Endothelial cell of umbilical vein (primary cell): Measurements from ENCODE around the gene NR4A3. TPM values are rescaled to one million over a fixed set of nuclear protein-coding genes. Genes with fewer than 3 reads are reported as not detected.
A peak's percentile ranks its signal among the peaks of the same experiment; 100 is the strongest.

Experiments used
- BruUV-seq: library from RNA; stranded (reverse); fragments of 400-500 nt; replicated peaks from 2 replicates; lab custom pipeline; 2021; lab: Mats Ljungman, UMichigan
- CTCF ChIA-PET: fragments of 300-600, 350-600 bp; sonication (Branson Sonifier 250); formaldehyde crosslinking; loops from one replicate; lab custom pipeline; 2021; ENCODE audit warnings: antibody characterized with exemption, inconsistent platforms; lab: Charles Lee
- POLR2A ChIA-PET: fragments of 300-600, 350-600 bp; sonication (Branson Sonifier 250); formaldehyde crosslinking; loops from one replicate; lab custom pipeline; 2021; ENCODE audit warnings: antibody characterized with exemption, inconsistent platforms; lab: Charles Lee
- DNase-seq: peaks from one replicate; pipeline ENCODE4 v3.0.0-alpha.2; 2011; ENCODE audit warnings: low read depth, low spot score
- FAIRE-seq: peaks from 2 replicates; lab custom pipeline; 2011; peaks lifted over from hg19 to GRCh38; lab: Jason Lieb, UNC
- H2AFZ ChIP-seq: 2 replicates; pipeline ENCODE4 v1.6.0; 2012; ENCODE audit warnings: low read depth, low read length, control low read depth, inconsistent platforms
- H3K27ac ChIP-seq: 2 replicates; pipeline ENCODE4 v1.5.1; 2011; ENCODE audit warnings: low read depth, mild to moderate bottlenecking, control low read depth, low read length, moderate library complexity; ENCODE audit not compliant: insufficient read depth
- H3K27me3 ChIP-seq, 2 experiments: 2 replicates each; pipeline versions ENCODE4 v1.6.0 to v1.6.1; 2011; ENCODE audit warnings: low read length in 2 of 2, mixed read lengths in 1 of 2; ENCODE audit not compliant: control insufficient read depth in 2 of 2, insufficient read depth in 2 of 2
- H3K36me3 ChIP-seq, 2 experiments: 2 replicates in 1 of 2; 3 replicates in 1 of 2; pipeline ENCODE4 v1.5.1; 2011; ENCODE audit warnings: low read length in 2 of 2, mild to moderate bottlenecking in 1 of 2, moderate library complexity in 1 of 2; ENCODE audit not compliant: control insufficient read depth in 2 of 2, insufficient read depth in 2 of 2; ENCODE audit errors: extremely low read depth in 1 of 2
- H3K4me1 ChIP-seq: 3 replicates; pipeline ENCODE4 v1.5.1; 2011; ENCODE audit warnings: mild to moderate bottlenecking, low read length; ENCODE audit not compliant: control insufficient read depth, insufficient read depth; ENCODE audit errors: extremely low read depth
- H3K4me2 ChIP-seq: 2 replicates; pipeline ENCODE4 v1.6.1; 2011; ENCODE audit warnings: low read length, control low read depth, mixed read lengths; ENCODE audit not compliant: insufficient read depth
- H3K4me3 ChIP-seq, 3 experiments: fragments of 200-600 bp in 1 of 3; sonication (generic), shearing (Covaris generic) in 1 of 3; replicated peaks in 1 of 3; 2 replicates each; pipeline ENCODE4 v1.5.1; 2011 to 2016; ENCODE audit warnings: control low read depth in 3 of 3, low read length in 3 of 3, mild to moderate bottlenecking in 2 of 3, inconsistent platforms in 1 of 3, low read depth in 1 of 3, moderate library complexity in 1 of 3; ENCODE audit not compliant: insufficient read depth in 1 of 3
- H3K79me2 ChIP-seq: 2 replicates; pipeline ENCODE4 v1.6.0; 2012; ENCODE audit warnings: low read length, inconsistent platforms; ENCODE audit not compliant: control insufficient read depth, insufficient read depth
- H3K9ac ChIP-seq: replicated peaks from 2 replicates; pipeline ENCODE3; 2011; ENCODE audit warnings: low read length, control low read depth; ENCODE audit not compliant: insufficient read depth; ENCODE audit errors: extremely low read depth
- H3K9me1 ChIP-seq: replicated peaks from 3 replicates; pipeline ENCODE4 v1.6.0; 2011; ENCODE audit warnings: mild to moderate bottlenecking, low read length; ENCODE audit not compliant: control insufficient read depth, insufficient read depth; ENCODE audit errors: extremely low read depth
- H3K9me3 ChIP-seq: replicated peaks from 2 replicates; pipeline ENCODE4 v1.5.1; 2012; ENCODE audit warnings: low read length, inconsistent platforms; ENCODE audit not compliant: control insufficient read depth, insufficient read depth
- H4K20me1 ChIP-seq: replicated peaks from 2 replicates; pipeline ENCODE3; 2011; ENCODE audit warnings: mild to moderate bottlenecking, low read length; ENCODE audit not compliant: control insufficient read depth, insufficient read depth; ENCODE audit errors: extremely low read depth
- EZH2 ChIP-seq: IDR thresholded peaks from 2 replicates; pipeline ENCODE4 v1.6.1; 2012; ENCODE audit warnings: borderline replicate concordance, low read depth, mild to moderate bottlenecking, moderate library complexity, low read length, inconsistent platforms; ENCODE audit not compliant: severe bottlenecking
- POLR2AphosphoS5 ChIP-seq: IDR thresholded peaks from 2 replicates; pipeline ENCODE4 v1.6.1; 2012; ENCODE audit warnings: low read depth, mild to moderate bottlenecking, control low read depth, low read length, moderate library complexity; ENCODE audit not compliant: insufficient read depth
- dilution Hi-C: fragments of 300-500 bp; cut with MboI; formaldehyde crosslinking; loops from one replicate; pipeline ENCODE4 v1.15.0; 2019; ENCODE audit warnings: low sequenced_read_pairs; ENCODE audit not compliant: extremely low pct_ligation_motif_present
- intact Hi-C: fragments of 100-400 bp; cut with micrococcal nuclease; formaldehyde crosslinking; loops from one replicate; pipeline ENCODE4 v1.10.0; 2022
- polyA plus RNA-seq, 4 experiments: library from polyadenylated mRNA; depleted of rRNA in 3 of 4; stranded (reverse) in 3 of 4; unstranded in 1 of 4; fragments of >200 nt; gene quantifications; 2 replicates each; pipeline versions ENCODE4 v1.2.1 to v1.2.3, GENCODE V29; 2011 to 2012; ENCODE audit warnings: missing spikeins in 1 of 4
- total RNA-seq: library from RNA; stranded (reverse); gene quantifications from 2 replicates; pipeline ENCODE4 v1.2.3, GENCODE V29; 2021
- TF ChIP-seq, protein P1 (sequence below), 2 donors: IDR thresholded peaks; 1 replicate in 1 of 2; 2 replicates in 1 of 2; pipeline ENCODE4 v1.5.1; 2011; ENCODE audit warnings: low read length in 2 of 2, mild to moderate bottlenecking in 2 of 2, moderate library complexity in 2 of 2, control low read depth in 1 of 2, inconsistent platforms in 1 of 2, low read depth in 1 of 2; ENCODE audit not compliant: insufficient read depth in 1 of 2; ENCODE audit errors: extremely low read depth in 1 of 2

The NR4A3 gene
- total and polyA plus RNA-seq, 2 donors (not counting 3 experiments of a cell fraction or from before 2014, with no cell fraction given) = 0.11 to 0.22 TPM

DNA sequence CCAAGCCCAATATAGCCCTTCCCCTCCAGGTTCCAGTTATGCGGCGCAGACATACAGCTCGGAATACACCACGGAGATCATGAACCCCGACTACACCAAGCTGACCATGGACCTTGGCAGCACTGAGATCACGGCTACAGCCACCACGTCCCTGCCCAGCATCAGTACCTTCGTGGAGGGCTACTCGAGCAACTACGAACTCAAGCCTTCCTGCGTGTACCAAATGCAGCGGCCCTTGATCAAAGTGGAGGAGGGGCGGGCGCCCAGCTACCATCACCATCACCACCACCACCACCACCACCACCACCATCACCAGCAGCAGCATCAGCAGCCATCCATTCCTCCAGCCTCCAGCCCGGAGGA lies 6.3 kb downstream of the NR4A3 start:
- Histone ChIP-seq H4K20me1 (no peaks in the 10 kb centered on the region), H3K79me2 (no peaks in the 10 kb centered on the region), H3K4me3 (no peak overlapping the region), H3K4me2 (no peak overlapping the region), H3K9ac (no peak overlapping the region), H3K27me3 (peaks cover 54 to 72% of the 10 kb centered on the region in 2 experiments), H3K9me1 (no peaks in the 10 kb centered on the region), H3K27ac (no peak overlapping the region), H2AFZ (no peak overlapping the region), H3K9me3 (no peaks in the 10 kb centered on the region), H3K36me3 (no peaks in the 10 kb centered on the region), H3K4me1 (peaks cover 11% of the 10 kb centered on the region)
- intact Hi-C loops = no loop called here
- ChIA-PET CTCF (no interaction called here), POLR2A (no interaction called here)
- DNase-seq = no peak
- TF ChIP-seq, protein P1, sequence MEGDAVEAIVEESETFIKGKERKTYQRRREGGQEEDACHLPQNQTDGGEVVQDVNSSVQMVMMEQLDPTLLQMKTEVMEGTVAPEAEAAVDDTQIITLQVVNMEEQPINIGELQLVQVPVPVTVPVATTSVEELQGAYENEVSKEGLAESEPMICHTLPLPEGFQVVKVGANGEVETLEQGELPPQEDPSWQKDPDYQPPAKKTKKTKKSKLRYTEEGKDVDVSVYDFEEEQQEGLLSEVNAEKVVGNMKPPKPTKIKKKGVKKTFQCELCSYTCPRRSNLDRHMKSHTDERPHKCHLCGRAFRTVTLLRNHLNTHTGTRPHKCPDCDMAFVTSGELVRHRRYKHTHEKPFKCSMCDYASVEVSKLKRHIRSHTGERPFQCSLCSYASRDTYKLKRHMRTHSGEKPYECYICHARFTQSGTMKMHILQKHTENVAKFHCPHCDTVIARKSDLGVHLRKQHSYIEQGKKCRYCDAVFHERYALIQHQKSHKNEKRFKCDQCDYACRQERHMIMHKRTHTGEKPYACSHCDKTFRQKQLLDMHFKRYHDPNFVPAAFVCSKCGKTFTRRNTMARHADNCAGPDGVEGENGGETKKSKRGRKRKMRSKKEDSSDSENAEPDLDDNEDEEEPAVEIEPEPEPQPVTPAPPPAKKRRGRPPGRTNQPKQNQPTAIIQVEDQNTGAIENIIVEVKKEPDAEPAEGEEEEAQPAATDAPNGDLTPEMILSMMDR (IDR thresholded peaks at IDR 0.05; ENCODE audit: extremely low read depth in 1 of 2, insufficient read depth in 1 of 2, low read depth in 1 of 2, low read length in 2 of 2) = no peak
- peak; percentile 61 for TF ChIP-seq EZH2
- BruUV-seq = no TSS peak
- no peak for FAIRE-seq
- dilution Hi-C loops = no loop called here

DNA sequence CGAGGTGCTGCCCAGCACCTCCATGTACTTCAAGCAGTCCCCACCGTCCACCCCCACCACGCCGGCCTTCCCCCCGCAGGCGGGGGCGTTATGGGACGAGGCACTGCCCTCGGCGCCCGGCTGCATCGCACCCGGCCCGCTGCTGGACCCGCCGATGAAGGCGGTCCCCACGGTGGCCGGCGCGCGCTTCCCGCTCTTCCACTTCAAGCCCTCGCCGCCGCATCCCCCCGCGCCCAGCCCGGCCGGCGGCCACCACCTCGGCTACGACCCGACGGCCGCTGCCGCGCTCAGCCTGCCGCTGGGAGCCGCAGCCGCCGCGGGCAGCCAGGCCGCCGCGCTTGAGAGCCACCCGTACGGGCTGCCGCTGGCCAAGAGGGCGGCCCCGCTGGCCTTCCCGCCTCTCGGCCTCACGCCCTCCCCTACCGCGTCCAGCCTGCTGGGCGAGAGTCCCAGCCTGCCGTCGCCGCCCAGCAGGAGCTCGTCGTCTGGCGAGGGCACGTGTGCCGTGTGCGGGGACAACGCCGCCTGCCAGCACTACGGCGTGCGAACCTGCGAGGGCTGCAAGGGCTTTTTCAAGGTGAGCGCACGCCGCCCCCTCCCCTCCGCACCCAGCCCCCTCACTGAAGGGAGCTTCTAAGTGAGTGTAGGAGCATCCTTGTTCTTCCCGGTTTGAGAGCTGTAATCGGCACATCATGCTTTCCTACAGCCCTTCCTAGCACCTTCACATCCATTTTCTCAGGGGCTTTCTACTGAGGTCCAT lies 6.9 kb downstream of the NR4A3 start:
- CTCF ChIA-PET = interaction anchor here (0.7 to 1.4 kb wide), 4 partner anchors 9 to 644 kb away, joined by 3 to 5 read pairs (median 3); no protein-coding TSS in a partner anchor
- Histone ChIP-seq H3K4me1 (peaks cover 11% of the 10 kb centered on the region), H3K4me3 (no peak overlapping the region), H3K9ac (no peak overlapping the region), H3K9me3 (no peaks in the 10 kb centered on the region), H3K36me3 (no peaks in the 10 kb centered on the region), H3K9me1 (no peaks in the 10 kb centered on the region), H4K20me1 (no peaks in the 10 kb centered on the region), H3K79me2 (no peaks in the 10 kb centered on the region), H3K27ac (no peak overlapping the region), H3K27me3 (peaks cover 54 to 72% of the 10 kb centered on the region in 2 experiments), H2AFZ (no peak overlapping the region), H3K4me2 (no peak overlapping the region)
- dilution Hi-C loops (no loop called here), intact Hi-C loops (no loop called here)
- no TSS peak for BruUV-seq
- POLR2A ChIA-PET = no interaction called here
- FAIRE-seq = no peak
- DNase-seq = no peak
- TF ChIP-seq EZH2 (peak; percentile 91), POLR2AphosphoS5 (no peak)
